ENCODE data around the gene NAALADL1.
"Not testable (repeated sequence)": the region's sequence is repeated elsewhere in the genome, so short reads cannot be mapped to it uniquely, and the experiment has no call there.

The NAALADL1 gene

GRCh38 chr11:65026810-65027209 is 31.5 kb downstream of the NAALADL1 start:
- H3K4me3 ChIP-seq (ENCODE audit: low read depth, low read length) = peak overlapping the region; percentile 71
- DNase-seq = no peak
- no peak for TF ChIP-seq CTCF (IDR thresholded peaks at IDR 0.05; ENCODE audit: low read depth, low read length, missing control alignments)
- no peaks in the 10 kb centered on the region for H3K27me3 ChIP-seq (replicated peaks)
- H3K36me3 ChIP-seq (replicated peaks) = no peaks in the 10 kb centered on the region
- in situ Hi-C loops (cut with HindIII; ENCODE audit: low pct_ligation_motif_present, low sequenced_read_pairs) = no loop called here
- no peak overlapping the region for H3K27ac ChIP-seq

GRCh38 chr11:65023502-65023901 is 34.9 kb downstream of the NAALADL1 start:
- H3K27ac ChIP-seq; in situ Hi-C loops (cut with HindIII; ENCODE audit: low pct_ligation_motif_present, low sequenced_read_pairs); H3K27me3 ChIP-seq (replicated peaks); H3K4me3 ChIP-seq (ENCODE audit: low read depth, low read length); H3K36me3 ChIP-seq (replicated peaks); DNase-seq: not testable (repeated sequence)

GRCh38 chr11:65021509-65021908 is 36.8 kb downstream of the NAALADL1 start:
- Histone ChIP-seq H3K27me3 (replicated peaks) (no peaks in the 10 kb centered on the region), H3K4me3 (ENCODE audit: low read depth, low read length) (no peak overlapping the region), H3K27ac (no peak overlapping the region), H3K36me3 (replicated peaks) (no peaks in the 10 kb centered on the region)
- DNase-seq = no peak
- TF ChIP-seq CTCF (IDR thresholded peaks at IDR 0.05; ENCODE audit: low read depth, low read length, missing control alignments) = no peak
- in situ Hi-C loops (cut with HindIII; ENCODE audit: low pct_ligation_motif_present, low sequenced_read_pairs) = no loop called here

- no peaks in the 10 kb centered on the region for H3K27me3 ChIP-seq (replicated peaks)
- in situ Hi-C loops (cut with HindIII; ENCODE audit: low pct_ligation_motif_present, low sequenced_read_pairs) = no loop called here
- DNase-seq = no peak
- no peak overlapping the region for H3K27ac ChIP-seq
- no peaks in the 10 kb centered on the region for H3K36me3 ChIP-seq (replicated peaks)
- no peak for TF ChIP-seq CTCF (IDR thresholded peaks at IDR 0.05; ENCODE audit: low read depth, low read length, missing control alignments)
- no peak overlapping the region for H3K4me3 ChIP-seq (ENCODE audit: low read depth, low read length)
Observed at GRCh38 chr11:65021003-65021402, 37.4 kb downstream of the NAALADL1 start.

- Histone ChIP-seq H3K36me3 (replicated peaks) (no peaks in the 10 kb centered on the region), H3K27ac (no peak overlapping the region), H3K27me3 (replicated peaks) (no peaks in the 10 kb centered on the region), H3K4me3 (ENCODE audit: low read depth, low read length) (no peak overlapping the region)
- DNase-seq = no peak
- in situ Hi-C loops (cut with HindIII; ENCODE audit: low pct_ligation_motif_present, low sequenced_read_pairs) = no loop called here
- no peak for TF ChIP-seq CTCF (IDR thresholded peaks at IDR 0.05; ENCODE audit: low read depth, low read length, missing control alignments)
Observed at GRCh38 chr11:65019824-65020223, 38.5 kb downstream of the NAALADL1 start.

GRCh38 chr11:65017937-65018336 is 40.4 kb downstream of the NAALADL1 start:
- in situ Hi-C loops (cut with HindIII; ENCODE audit: low pct_ligation_motif_present, low sequenced_read_pairs) = no loop called here
- Histone ChIP-seq H3K36me3 (replicated peaks) (no peaks in the 10 kb centered on the region), H3K27ac (no peak overlapping the region), H3K4me3 (ENCODE audit: low read depth, low read length) (no peak overlapping the region), H3K27me3 (replicated peaks) (no peaks in the 10 kb centered on the region)
- DNase-seq = no peak
- no peak for TF ChIP-seq CTCF (IDR thresholded peaks at IDR 0.05; ENCODE audit: low read depth, low read length, missing control alignments)

All from brain microvascular endothelial cell (primary cell).